Endothelial cell of umbilical vein (primary cell): ENCODE data around the gene HMGN5. TPM values are rescaled to one million over a fixed set of nuclear protein-coding genes. Genes with fewer than 3 reads are reported as not detected.

ENCODE experiments used
- BruUV-seq: library from RNA; stranded (reverse); fragments of 400-500 nt; replicated peaks from 2 replicates; lab custom pipeline; 2021; lab: Mats Ljungman, UMichigan
- CTCF ChIA-PET: fragments of 300-600, 350-600 bp; sonication (Branson Sonifier 250); formaldehyde crosslinking; loops from one replicate; lab custom pipeline; 2021; ENCODE audit warnings: antibody characterized with exemption, inconsistent platforms; lab: Charles Lee
- POLR2A ChIA-PET: fragments of 300-600, 350-600 bp; sonication (Branson Sonifier 250); formaldehyde crosslinking; loops from one replicate; lab custom pipeline; 2021; ENCODE audit warnings: antibody characterized with exemption, inconsistent platforms; lab: Charles Lee
- DNase-seq: peaks from one replicate; pipeline ENCODE4 v3.0.0-alpha.2; 2011; ENCODE audit warnings: low read depth, low spot score
- FAIRE-seq: peaks from 2 replicates; lab custom pipeline; 2011; peaks lifted over from hg19 to GRCh38; lab: Jason Lieb, UNC
- H2AFZ ChIP-seq: 2 replicates; pipeline ENCODE4 v1.6.0; 2012; ENCODE audit warnings: low read depth, low read length, control low read depth, inconsistent platforms
- H3K27ac ChIP-seq: 2 replicates; pipeline ENCODE4 v1.5.1; 2011; ENCODE audit warnings: low read depth, mild to moderate bottlenecking, control low read depth, low read length, moderate library complexity; ENCODE audit not compliant: insufficient read depth
- H3K27me3 ChIP-seq, 2 experiments: 2 replicates each; pipeline versions ENCODE4 v1.6.0 to v1.6.1; 2011; ENCODE audit warnings: low read length in 2 of 2, mixed read lengths in 1 of 2; ENCODE audit not compliant: control insufficient read depth in 2 of 2, insufficient read depth in 2 of 2
- H3K36me3 ChIP-seq, 2 experiments: 2 replicates in 1 of 2; 3 replicates in 1 of 2; pipeline ENCODE4 v1.5.1; 2011; ENCODE audit warnings: low read length in 2 of 2, mild to moderate bottlenecking in 1 of 2, moderate library complexity in 1 of 2; ENCODE audit not compliant: control insufficient read depth in 2 of 2, insufficient read depth in 2 of 2; ENCODE audit errors: extremely low read depth in 1 of 2
- H3K4me1 ChIP-seq: 3 replicates; pipeline ENCODE4 v1.5.1; 2011; ENCODE audit warnings: mild to moderate bottlenecking, low read length; ENCODE audit not compliant: control insufficient read depth, insufficient read depth; ENCODE audit errors: extremely low read depth
- H3K4me2 ChIP-seq: 2 replicates; pipeline ENCODE4 v1.6.1; 2011; ENCODE audit warnings: low read length, control low read depth, mixed read lengths; ENCODE audit not compliant: insufficient read depth
- H3K4me3 ChIP-seq, 3 experiments: fragments of 200-600 bp in 1 of 3; sonication (generic), shearing (Covaris generic) in 1 of 3; replicated peaks in 1 of 3; 2 replicates each; pipeline ENCODE4 v1.5.1; 2011 to 2016; ENCODE audit warnings: control low read depth in 3 of 3, low read length in 3 of 3, mild to moderate bottlenecking in 2 of 3, inconsistent platforms in 1 of 3, low read depth in 1 of 3, moderate library complexity in 1 of 3; ENCODE audit not compliant: insufficient read depth in 1 of 3
- H3K79me2 ChIP-seq: 2 replicates; pipeline ENCODE4 v1.6.0; 2012; ENCODE audit warnings: low read length, inconsistent platforms; ENCODE audit not compliant: control insufficient read depth, insufficient read depth
- H3K9ac ChIP-seq: replicated peaks from 2 replicates; pipeline ENCODE3; 2011; ENCODE audit warnings: low read length, control low read depth; ENCODE audit not compliant: insufficient read depth; ENCODE audit errors: extremely low read depth
- H3K9me1 ChIP-seq: replicated peaks from 3 replicates; pipeline ENCODE4 v1.6.0; 2011; ENCODE audit warnings: mild to moderate bottlenecking, low read length; ENCODE audit not compliant: control insufficient read depth, insufficient read depth; ENCODE audit errors: extremely low read depth
- H3K9me3 ChIP-seq: replicated peaks from 2 replicates; pipeline ENCODE4 v1.5.1; 2012; ENCODE audit warnings: low read length, inconsistent platforms; ENCODE audit not compliant: control insufficient read depth, insufficient read depth
- H4K20me1 ChIP-seq: replicated peaks from 2 replicates; pipeline ENCODE3; 2011; ENCODE audit warnings: mild to moderate bottlenecking, low read length; ENCODE audit not compliant: control insufficient read depth, insufficient read depth; ENCODE audit errors: extremely low read depth
- EZH2 ChIP-seq: IDR thresholded peaks from 2 replicates; pipeline ENCODE4 v1.6.1; 2012; ENCODE audit warnings: borderline replicate concordance, low read depth, mild to moderate bottlenecking, moderate library complexity, low read length, inconsistent platforms; ENCODE audit not compliant: severe bottlenecking
- JUN ChIP-seq: IDR thresholded peaks from 2 replicates; pipeline ENCODE4 v1.6.1; 2011; ENCODE audit warnings: borderline replicate concordance, low read depth; ENCODE audit not compliant: insufficient read length, insufficient read depth
- MYC ChIP-seq: IDR thresholded peaks from one replicate; pipeline ENCODE4 v1.6.1; 2011; ENCODE audit warnings: mild to moderate bottlenecking, low read depth, low read length
- POLR2A ChIP-seq: IDR thresholded peaks from 2 replicates; pipeline ENCODE4 v1.6.1; 2012; ENCODE audit warnings: low read depth, mild to moderate bottlenecking, control low read depth, low read length
- dilution Hi-C: fragments of 300-500 bp; cut with MboI; formaldehyde crosslinking; loops from one replicate; pipeline ENCODE4 v1.15.0; 2019; ENCODE audit warnings: low sequenced_read_pairs; ENCODE audit not compliant: extremely low pct_ligation_motif_present
- intact Hi-C: fragments of 100-400 bp; cut with micrococcal nuclease; formaldehyde crosslinking; loops from one replicate; pipeline ENCODE4 v1.10.0; 2022
- polyA plus RNA-seq, 4 experiments: library from polyadenylated mRNA; depleted of rRNA in 3 of 4; stranded (reverse) in 3 of 4; unstranded in 1 of 4; fragments of >200 nt; gene quantifications; 2 replicates each; pipeline versions ENCODE4 v1.2.1 to v1.2.3, GENCODE V29; 2011 to 2012; ENCODE audit warnings: missing spikeins in 1 of 4
- total RNA-seq: library from RNA; stranded (reverse); gene quantifications from 2 replicates; pipeline ENCODE4 v1.2.3, GENCODE V29; 2021
- TF ChIP-seq, protein P1 (sequence below): IDR thresholded peaks from 2 replicates; pipeline ENCODE4 v1.6.1; 2011; ENCODE audit not compliant: insufficient read depth, insufficient read length

Gene HMGN5
- total and polyA plus RNA-seq, 2 donors (not counting 3 experiments of a cell fraction or from before 2014, with no cell fraction given), result 0.95 to 6.1 TPM

DNA sequence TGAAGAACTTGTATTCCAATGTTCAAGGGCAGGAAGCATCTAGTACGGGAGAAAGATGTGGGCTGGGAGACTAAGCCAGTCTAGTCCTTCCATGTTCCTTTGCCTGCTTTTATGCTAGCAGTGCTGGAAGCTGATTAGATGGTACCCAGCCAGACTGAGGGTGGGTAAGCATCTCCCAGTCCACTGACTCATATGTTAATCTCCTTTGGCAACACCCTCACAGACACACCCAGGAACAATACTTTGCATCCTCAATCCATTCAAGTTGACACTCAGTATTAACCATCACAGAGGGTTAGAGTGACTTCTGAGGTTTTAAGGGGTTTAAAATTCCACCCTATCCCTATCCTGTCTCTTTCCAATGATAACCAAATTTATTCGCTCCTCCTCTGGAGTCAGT, 6.5 kb downstream of the HMGN5 start:
- no peak overlapping the region for H3K9ac ChIP-seq
- H3K4me1 ChIP-seq, result no peaks in the 10 kb centered on the region
- no peak overlapping the region for H3K4me3 ChIP-seq
- DNase-seq (no peak), FAIRE-seq (no peak)
- H3K36me3 ChIP-seq, result no peaks in the 10 kb centered on the region
- no peaks in the 10 kb centered on the region for H3K9me1 ChIP-seq
- TF ChIP-seq, protein P1, sequence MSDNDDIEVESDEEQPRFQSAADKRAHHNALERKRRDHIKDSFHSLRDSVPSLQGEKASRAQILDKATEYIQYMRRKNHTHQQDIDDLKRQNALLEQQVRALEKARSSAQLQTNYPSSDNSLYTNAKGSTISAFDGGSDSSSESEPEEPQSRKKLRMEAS, result no peak
- TF ChIP-seq MYC (no peak), EZH2 (no peak)
- intact Hi-C loops, result loop anchor here (1.0 to 10.0 kb wide), 3 partner anchors 182 to 910 kb away; no protein-coding TSS in a partner anchor
- H3K4me2 ChIP-seq, result no peak overlapping the region
- ChIA-PET POLR2A (no interaction called here), CTCF (interaction anchor here (1.0 to 2.9 kb wide), 9 partner anchors 8 to 913 kb away, joined by 3 to 21 read pairs (median 4); no protein-coding TSS in a partner anchor)
- BruUV-seq, result no TSS peak
- H4K20me1 ChIP-seq, result no peaks in the 10 kb centered on the region
- no peaks in the 10 kb centered on the region for H3K27me3 ChIP-seq
- H3K79me2 ChIP-seq, result no peaks in the 10 kb centered on the region
- no peak overlapping the region for H2AFZ ChIP-seq
- dilution Hi-C loops, result no loop called here
- no peak overlapping the region for H3K27ac ChIP-seq
- no peaks in the 10 kb centered on the region for H3K9me3 ChIP-seq

- ChIA-PET POLR2A (no interaction called here), CTCF (interaction anchor here (1.3 kb wide), 1 partner anchor 203 kb away, joined by 21 read pairs; no protein-coding TSS in a partner anchor)
- TF ChIP-seq MYC (no peak), JUN (no peak), POLR2A (no peak)
- TF ChIP-seq, protein P1, result no peak
- BruUV-seq, result no TSS peak
- no peak overlapping the region for H3K4me2 ChIP-seq
- no peaks in the 10 kb centered on the region for H3K9me1 ChIP-seq
- no peak overlapping the region for H3K27ac ChIP-seq
- FAIRE-seq (peak; percentile 56), DNase-seq (peak; percentile 14)
- dilution Hi-C loops (no loop called here), intact Hi-C loops (loop anchor here (1.0 kb wide), 1 partner anchor 203 kb away; no protein-coding TSS in a partner anchor)
- no peaks in the 10 kb centered on the region for H3K27me3 ChIP-seq
- H3K36me3 ChIP-seq, result no peaks in the 10 kb centered on the region
- H3K4me3 ChIP-seq, result no peak overlapping the region
- no peak overlapping the region for H2AFZ ChIP-seq
- H3K79me2 ChIP-seq, result no peaks in the 10 kb centered on the region
- H4K20me1 ChIP-seq, result no peaks in the 10 kb centered on the region
- no peaks in the 10 kb centered on the region for H3K9me3 ChIP-seq
- H3K4me1 ChIP-seq, result no peaks in the 10 kb centered on the region
- H3K9ac ChIP-seq, result no peak overlapping the region
Observed at GRCh38 chrX:81174286-81174685, 27.4 kb downstream of the HMGN5 start.
